NT2/D1 (cell line): Measurements from ENCODE around the gene ANK3.

ENCODE experiments used
- SUZ12 ChIP-seq: IDR thresholded peaks from 2 replicates; pipeline ENCODE4 v1.6.1; 2011; ENCODE audit not compliant: insufficient read length, insufficient read depth; ENCODE audit errors: extremely low read depth
- YY1 ChIP-seq: IDR thresholded peaks from 2 replicates; pipeline ENCODE4 v1.6.1; 2011; ENCODE audit not compliant: insufficient read length, insufficient read depth
- ZNF274 ChIP-seq: IDR thresholded peaks from 2 replicates; pipeline ENCODE4 v1.6.1; 2011; ENCODE audit warnings: mild to moderate bottlenecking, low read depth, low read length

DNA sequence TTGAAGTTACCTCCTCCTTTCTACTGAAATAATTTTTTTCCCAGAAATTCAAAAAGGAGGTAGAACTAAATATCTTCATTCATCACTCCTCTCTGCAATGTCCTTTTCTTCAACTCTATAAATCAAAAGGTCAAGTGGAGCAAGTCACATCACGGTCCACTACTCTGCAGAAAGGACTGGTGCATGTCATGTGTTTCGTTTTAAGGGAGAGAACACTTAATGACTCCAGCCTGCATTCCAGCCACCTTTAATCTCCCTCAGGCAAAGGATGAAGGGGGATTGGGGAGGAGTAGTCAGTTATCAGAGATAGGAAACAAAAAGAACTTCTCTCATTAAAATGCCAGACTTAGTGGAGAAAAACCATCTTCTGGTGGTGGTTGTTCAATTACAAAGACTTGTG, 78.9 kb downstream of the ANK3 start:
- no peak for TF ChIP-seq ZNF274
- TF ChIP-seq YY1 = no peak
- TF ChIP-seq SUZ12 = no peak
